CD4-positive, alpha-beta memory T cell (primary cell): Measurements from ENCODE around the gene TPT1. TPM values are rescaled to one million over a fixed set of nuclear protein-coding genes. Genes with fewer than 3 reads are reported as not detected.
A peak's percentile ranks its signal among the peaks of the same experiment; 100 is the strongest.
"Not testable (repeated sequence)": the region's sequence is repeated elsewhere in the genome, so short reads cannot be mapped to it uniquely, and the experiment has no call there.

Experiments used
- CTCF ChIA-PET: fragments of 350-600 bp; sonication (Branson Sonifier 250); formaldehyde crosslinking; loops from one replicate; lab custom pipeline; 2021; ENCODE audit warnings: inconsistent platforms; ENCODE audit not compliant: partially characterized antibody; lab: Charles Lee
- POLR2A ChIA-PET: fragments of 350-600 bp; sonication (Branson Sonifier 250); formaldehyde crosslinking; loops from one replicate; lab custom pipeline; 2021; ENCODE audit not compliant: partially characterized antibody; lab: Charles Lee
- DNase-seq, 5 donors: peaks; one replicate each; pipeline versions ENCODE4 v3.0.0 to v3.0.0-alpha.2; 2020 to 2022; ENCODE audit warnings: mixed read lengths in 1 of 5
- H3K27ac ChIP-seq: one replicate; pipeline ENCODE4 v1.7.0; 2013; ENCODE audit warnings: low read depth, low read length
- H3K27me3 ChIP-seq: 2 replicates; pipeline ENCODE4 v1.7.0; 2013; ENCODE audit warnings: mild to moderate bottlenecking, low read length, moderate library complexity; ENCODE audit not compliant: insufficient read depth
- H3K36me3 ChIP-seq: 2 replicates; pipeline ENCODE4 v1.7.0; 2013; ENCODE audit warnings: mild to moderate bottlenecking, low read length, moderate library complexity; ENCODE audit not compliant: insufficient read depth
- H3K4me1 ChIP-seq: 2 replicates; pipeline ENCODE4 v1.7.0; 2013; ENCODE audit warnings: mild to moderate bottlenecking, low read length, moderate library complexity; ENCODE audit not compliant: insufficient read depth
- H3K4me3 ChIP-seq, 2 donors: one replicate each; pipeline ENCODE4 v1.7.0; 2013; ENCODE audit warnings: low read length in 2 of 2, mild to moderate bottlenecking in 1 of 2
- H3K9me3 ChIP-seq, 2 donors: one replicate each; pipeline ENCODE4 v1.7.0; 2013; ENCODE audit warnings: low read length in 2 of 2, control low read depth in 1 of 2; ENCODE audit not compliant: control insufficient read depth in 1 of 2
- H3K27ac Mint-ChIP-seq, 7 donors: one replicate each; pipeline ENCODE4 v1.8.0; 2020 to 2021; ENCODE audit warnings: mixed read lengths in 7 of 7, mild to moderate bottlenecking in 6 of 7, inconsistent platforms in 3 of 7, moderate library complexity in 3 of 7
- H3K27me3 Mint-ChIP-seq, 2 donors: one replicate each; pipeline ENCODE4 v1.8.0; 2020 to 2021; ENCODE audit warnings: mixed read lengths in 2 of 2
- H3K36me3 Mint-ChIP-seq, 2 donors: one replicate each; pipeline ENCODE4 v1.8.0; 2020 to 2021; ENCODE audit warnings: mixed read lengths in 2 of 2, inconsistent platforms in 1 of 2, mild to moderate bottlenecking in 1 of 2
- H3K4me1 Mint-ChIP-seq, 4 donors: one replicate each; pipeline ENCODE4 v1.8.0; 2020 to 2021; ENCODE audit warnings: mixed read lengths in 4 of 4, mild to moderate bottlenecking in 1 of 4
- H3K4me3 Mint-ChIP-seq, 8 donors: one replicate each; pipeline ENCODE4 v1.8.0; 2020 to 2021; ENCODE audit warnings: mixed read lengths in 8 of 8, mild to moderate bottlenecking in 7 of 8, moderate library complexity in 6 of 8, inconsistent platforms in 3 of 8
- H3K9me3 Mint-ChIP-seq, 8 donors: one replicate each; pipeline ENCODE4 v1.8.0; 2020 to 2021; ENCODE audit warnings: mixed read lengths in 8 of 8, mild to moderate bottlenecking in 5 of 8, inconsistent platforms in 3 of 8, moderate library complexity in 1 of 8
- intact Hi-C: fragments of 100-400 bp; cut with micrococcal nuclease; formaldehyde crosslinking; loops from one replicate; pipeline ENCODE4 v1.15.1; 2023
- polyA plus RNA-seq, 2 donors: library from polyadenylated mRNA; unstranded; fragments of 300-500 nt; fragmentation: Illumina TruSeq; gene quantifications; one replicate each; pipeline ENCODE4 v1.2.3, GENCODE V29; 2021
- total RNA-seq, 2 experiments: library from RNA; stranded (reverse); gene quantifications; one replicate each; pipeline ENCODE4 v1.2.3, GENCODE V29; 2021

TPT1 gene
- total RNA-seq (over 10,000 TPM; 10,578 to 11,080 TPM), polyA plus RNA-seq (1,000 to 10,000 TPM; 2,372 to 3,792 TPM)

GRCh38 chr13:45341034-45341798 is at the start of gene TPT1:
Gene TPT1 (minus strand): TSS chr13:45341183. CDS start chr13:45341069, 114 bp downstream.
- Mint-ChIP-seq H3K27me3 (peaks cover 0 to 3% of the 10 kb centered on the region in 2 donors), H3K9me3 (peaks cover 0 to 2% (median 0%) of the 10 kb centered on the region in 8 donors), H3K4me3 (peak within 1 kb of the TSS; percentile 92 to 100 (median 98)), H3K36me3 (peaks cover 40 to 64% of the 10 kb centered on the region in 2 donors), H3K4me1 (peaks cover 36 to 67% (median 49%) of the 10 kb centered on the region in 4 donors), H3K27ac (peak within 1 kb of the TSS; percentile 80 to 100 (median 100))
- Histone ChIP-seq H3K27ac (peak within 1 kb of the TSS; percentile 100), H3K4me3 (peak within 1 kb of the TSS; percentile 90 to 94), H3K27me3 (no peaks in the 10 kb centered on the region), H3K4me1 (peaks cover 54% of the 10 kb centered on the region), H3K36me3 (peaks cover 36% of the 10 kb centered on the region), H3K9me3 (no peaks in the 10 kb centered on the region)
- intact Hi-C loops: loop anchor here (1.0 to 5.0 kb wide), 9 partner anchors 26 to 956 kb away; partner anchors contain the start of genes COG3, GTF2F2 and SLC25A30
- DNase-seq: peak; percentile 99 to 100 (median 99)
- ChIA-PET CTCF (interaction anchor here (0.9 to 4.7 kb wide), 15 partner anchors 9 to 294 kb away, joined by 3 to 75 read pairs (median 5); partner anchors contain the start of genes COG3 and SLC25A30), POLR2A (interaction anchor here (1.0 to 14.9 kb wide), 21 partner anchors 10 to 907 kb away, joined by 3 to 219 read pairs (median 5); partner anchors contain the start of genes COG3, GTF2F2 and SLC25A30)

- H3K4me1 ChIP-seq: peaks cover 14% of the 10 kb centered on the region
- H3K36me3 ChIP-seq, H3K9me3 Mint-ChIP-seq, DNase-seq, H3K9me3 ChIP-seq, intact Hi-C loops, H3K4me3 Mint-ChIP-seq, H3K27ac ChIP-seq, H3K27me3 Mint-ChIP-seq, H3K27ac Mint-ChIP-seq, H3K4me3 ChIP-seq, H3K27me3 ChIP-seq: not testable (repeated sequence)
- POLR2A ChIA-PET: interaction anchor here (0.8 kb wide), 1 partner anchor 49 kb away, joined by 3 read pairs; no protein-coding TSS in a partner anchor
- CTCF ChIA-PET: interaction anchor here (11.1 kb wide), 1 partner anchor 19 kb away, joined by 128 read pairs; no protein-coding TSS in a partner anchor
- peaks cover 10 to 16% (median 15%) of the 10 kb centered on the region in 4 donors for H3K4me1 Mint-ChIP-seq
- H3K36me3 Mint-ChIP-seq: peaks cover 27 to 34% of the 10 kb centered on the region in 2 donors
Observed at GRCh38 chr13:45390348-45390747, 49.4 kb upstream of the TPT1 start.

- CTCF ChIA-PET: interaction anchor here (6.3 kb wide), 1 partner anchor 18 kb away, joined by 38 read pairs; no protein-coding TSS in a partner anchor
- H3K4me3 ChIP-seq: no peak overlapping the region
- no peaks in the 10 kb centered on the region for H3K4me1 ChIP-seq
- DNase-seq: no peak
- no peaks in the 10 kb centered on the region for H3K27me3 ChIP-seq
- no peak overlapping the region for H3K27ac Mint-ChIP-seq
- POLR2A ChIA-PET: interaction anchor here (2.3 kb wide), 1 partner anchor 22 kb away, joined by 7 read pairs; no protein-coding TSS in a partner anchor
- H3K36me3 Mint-ChIP-seq: peaks cover 35 to 40% of the 10 kb centered on the region in 2 donors
- H3K36me3 ChIP-seq: no peaks in the 10 kb centered on the region
- peaks cover 0 to 2% (median 0%) of the 10 kb centered on the region in 8 donors for H3K9me3 Mint-ChIP-seq
- H3K9me3 ChIP-seq: no peaks in the 10 kb centered on the region
- intact Hi-C loops: no loop called here
- no peaks in the 10 kb centered on the region for H3K27me3 Mint-ChIP-seq
- H3K4me1 Mint-ChIP-seq: peaks cover 0 to 4% (median 0%) of the 10 kb centered on the region in 4 donors
- H3K4me3 Mint-ChIP-seq: no peak overlapping the region
- H3K27ac ChIP-seq: no peak overlapping the region
Observed at GRCh38 chr13:45388664-45389063, 47.7 kb upstream of the TPT1 start.

GRCh38 chr13:45386892-45387575 is 46.1 kb upstream of the TPT1 start:
- Mint-ChIP-seq H3K27ac (peak overlapping the region in 3 of 7 donors; percentile 9 to 43 (median 14)), H3K36me3 (peaks cover 31 to 36% of the 10 kb centered on the region in 2 donors)
- H3K9me3 Mint-ChIP-seq, H3K27me3 ChIP-seq, H3K4me1 Mint-ChIP-seq, DNase-seq, H3K9me3 ChIP-seq, H3K27me3 Mint-ChIP-seq, H3K36me3 ChIP-seq, H3K27ac ChIP-seq, H3K4me3 ChIP-seq, intact Hi-C loops, H3K4me1 ChIP-seq, H3K4me3 Mint-ChIP-seq: not testable (repeated sequence)
- CTCF ChIA-PET: interaction anchor here (1.2 to 6.3 kb wide), 2 partner anchors 16 to 340 kb away, joined by 4 to 38 read pairs; no protein-coding TSS in a partner anchor
- POLR2A ChIA-PET: interaction anchor here (1.7 to 2.3 kb wide), 2 partner anchors 9 to 20 kb away, joined by 4 to 7 read pairs; no protein-coding TSS in a partner anchor

GRCh38 chr13:45385907-45386553 is 45.0 kb upstream of the TPT1 start:
- Mint-ChIP-seq H3K9me3 (peaks cover 0 to 2% (median 0%) of the 10 kb centered on the region in 8 donors), H3K27ac (peak overlapping the region in 2 of 7 donors; percentile 22 to 42), H3K36me3 (peaks cover 27 to 33% of the 10 kb centered on the region in 2 donors), H3K4me1 (peaks cover 0 to 4% (median 0%) of the 10 kb centered on the region in 4 donors), H3K4me3 (no peak overlapping the region), H3K27me3 (no peaks in the 10 kb centered on the region)
- no peak overlapping the region for H3K27ac ChIP-seq
- ChIA-PET CTCF (interaction anchor here (0.6 to 6.3 kb wide), 3 partner anchors 15 to 34 kb away, joined by 3 to 38 read pairs (median 3); no protein-coding TSS in a partner anchor), POLR2A (interaction anchor here (1.7 kb wide), 1 partner anchor 10 kb away, joined by 4 read pairs; no protein-coding TSS in a partner anchor)
- no peaks in the 10 kb centered on the region for H3K9me3 ChIP-seq
- no peaks in the 10 kb centered on the region for H3K27me3 ChIP-seq
- H3K4me3 ChIP-seq: no peak overlapping the region
- H3K36me3 ChIP-seq: no peaks in the 10 kb centered on the region
- no peaks in the 10 kb centered on the region for H3K4me1 ChIP-seq
- DNase-seq: no peak
- intact Hi-C loops: no loop called here

- Histone ChIP-seq H3K27ac (no peak overlapping the region), H3K27me3 (no peaks in the 10 kb centered on the region), H3K36me3 (no peaks in the 10 kb centered on the region), H3K4me3 (no peak overlapping the region), H3K9me3 (no peaks in the 10 kb centered on the region), H3K4me1 (no peaks in the 10 kb centered on the region)
- Mint-ChIP-seq H3K4me3 (no peak overlapping the region), H3K27me3 (no peaks in the 10 kb centered on the region), H3K27ac (no peak overlapping the region), H3K9me3 (peaks cover 0 to 2% (median 0%) of the 10 kb centered on the region in 8 donors), H3K4me1 (peaks cover 0 to 2% (median 0%) of the 10 kb centered on the region in 4 donors), H3K36me3 (peaks cover 21 to 26% of the 10 kb centered on the region in 2 donors)
- DNase-seq: no peak
- ChIA-PET POLR2A (interaction anchor here (1.7 kb wide), 2 partner anchors 11 to 79 kb away, joined by 4 to 5 read pairs; partner anchors contain the start of gene COG3), CTCF (interaction anchor here (1.1 to 6.3 kb wide), 2 partner anchors 15 to 17 kb away, joined by 3 to 38 read pairs; no protein-coding TSS in a partner anchor)
- intact Hi-C loops: no loop called here
Observed at GRCh38 chr13:45385320-45385719, 44.3 kb upstream of the TPT1 start.
